ENCODE measurements around the gene ERBB4.
"Not testable (repeated sequence)": the region's sequence is repeated elsewhere in the genome, so short reads cannot be mapped to it uniquely, and the experiment has no call there.

The ERBB4 gene

DNA sequence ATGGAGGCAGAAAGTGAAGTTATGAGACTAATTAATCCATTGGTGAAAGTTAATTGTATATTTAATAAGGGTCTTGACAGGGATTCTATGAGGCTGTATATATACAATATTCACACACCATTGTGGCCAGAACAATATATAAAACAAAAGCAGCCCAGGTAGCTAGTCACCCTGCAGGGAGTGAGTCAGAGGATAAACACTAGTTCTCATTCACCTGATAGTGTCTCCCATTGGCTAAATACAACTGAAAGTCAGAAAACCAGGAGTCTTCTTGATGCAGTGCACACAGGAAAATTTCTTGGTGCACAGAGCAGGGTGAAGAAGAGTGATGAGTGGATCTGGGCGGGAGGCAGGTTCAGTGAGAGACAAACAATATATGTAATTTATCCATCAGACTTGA lies 465.2 kb downstream of the ERBB4 start:
- DNase-seq (ENCODE audit: low spot score) = no peak

DNA sequence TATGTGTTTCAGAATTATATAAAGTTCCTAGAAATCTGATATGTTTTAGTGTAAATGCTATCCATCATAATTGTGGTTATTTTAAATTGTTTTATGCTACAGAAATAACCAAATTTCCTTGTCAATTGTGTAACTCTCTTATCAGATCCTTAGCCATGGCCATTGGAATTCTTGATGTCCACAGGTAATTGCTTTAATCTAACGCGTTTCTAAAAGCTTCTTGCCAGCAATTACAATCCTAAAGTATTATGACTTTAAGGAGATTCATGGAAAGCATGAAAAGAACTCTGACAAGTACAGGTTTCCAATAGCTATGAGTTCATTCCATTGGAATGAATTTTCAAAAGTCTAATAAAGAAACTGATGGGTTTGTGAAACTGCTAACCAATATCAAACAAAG lies 472.1 kb downstream of the ERBB4 start:
- DNase-seq (ENCODE audit: low spot score) = no peak

DNA sequence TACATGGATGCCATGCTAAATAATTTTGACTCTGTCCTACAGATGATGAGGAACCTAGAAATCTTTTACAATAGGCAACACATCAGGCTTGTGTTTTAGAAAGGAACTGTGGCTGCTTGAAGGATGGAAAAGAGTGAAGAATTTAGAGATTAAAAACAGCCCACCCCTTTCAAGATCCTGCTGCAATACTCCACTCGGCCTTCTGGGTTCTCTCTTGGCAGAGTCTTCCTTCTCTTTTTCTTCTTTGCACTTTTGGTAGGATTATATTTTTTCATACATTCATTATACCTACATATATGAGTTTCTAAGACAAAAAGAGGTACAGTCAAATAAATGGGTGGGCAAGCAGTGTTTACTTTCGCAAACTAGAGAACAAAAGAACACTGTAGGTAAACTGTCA lies 474.3 kb downstream of the ERBB4 start:
- DNase-seq (ENCODE audit: low spot score) = no peak

DNA sequence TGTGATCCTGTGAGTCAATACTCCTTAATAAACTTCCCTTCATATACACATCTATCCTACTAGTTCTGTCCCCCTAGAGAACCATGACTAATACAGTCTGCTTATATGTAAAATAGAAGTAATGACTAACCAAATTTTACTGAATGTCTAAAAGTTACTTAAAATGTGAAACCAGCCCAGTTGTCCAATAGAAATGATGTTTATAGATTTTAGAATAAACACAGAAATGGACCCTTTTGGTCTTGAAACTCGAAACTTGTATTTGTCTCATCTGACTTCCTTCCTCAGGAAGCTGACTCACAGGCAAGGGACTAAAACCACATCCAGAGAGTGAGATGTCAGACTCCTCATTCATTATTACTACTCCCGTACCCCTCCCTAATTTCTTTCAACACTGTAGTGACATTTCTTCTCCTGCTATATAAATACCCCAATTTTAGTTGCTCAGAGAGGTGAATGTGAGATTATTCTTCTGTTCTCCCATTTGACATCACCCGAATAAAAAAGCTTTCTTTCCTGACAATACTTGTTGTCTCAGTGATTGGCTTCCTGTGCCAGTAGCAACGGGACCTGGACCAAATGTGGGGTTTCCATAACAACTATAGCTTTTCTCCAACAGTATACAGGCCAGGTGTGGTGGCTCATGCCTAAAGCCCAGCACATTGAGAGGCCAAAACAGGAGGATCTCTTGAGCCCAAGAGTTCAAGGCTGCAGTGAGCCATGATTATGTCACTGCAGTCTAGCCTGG lies 486.0 kb downstream of the ERBB4 start:
- peak; percentile 38 for DNase-seq (ENCODE audit: low spot score)

DNA sequence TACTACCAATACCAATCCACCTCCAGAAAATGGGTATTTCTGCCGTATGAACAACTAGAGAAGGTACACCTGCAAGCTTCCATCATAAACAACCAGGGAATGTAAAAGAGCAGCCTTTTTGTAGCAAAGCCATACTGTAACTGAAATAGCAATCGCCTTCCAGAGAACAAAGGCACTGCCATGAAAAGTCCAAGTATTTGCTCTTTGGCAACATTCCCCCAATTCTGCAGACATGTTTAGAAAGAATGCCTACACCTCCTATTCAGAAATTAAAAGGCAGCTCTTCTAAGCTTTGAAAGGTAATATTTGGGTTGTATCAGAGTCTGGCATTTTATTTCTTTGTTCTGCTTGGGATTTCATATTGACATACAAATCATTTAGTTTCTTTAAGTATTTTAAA lies 487.7 kb downstream of the ERBB4 start:
- DNase-seq (ENCODE audit: low spot score) = no peak

DNA sequence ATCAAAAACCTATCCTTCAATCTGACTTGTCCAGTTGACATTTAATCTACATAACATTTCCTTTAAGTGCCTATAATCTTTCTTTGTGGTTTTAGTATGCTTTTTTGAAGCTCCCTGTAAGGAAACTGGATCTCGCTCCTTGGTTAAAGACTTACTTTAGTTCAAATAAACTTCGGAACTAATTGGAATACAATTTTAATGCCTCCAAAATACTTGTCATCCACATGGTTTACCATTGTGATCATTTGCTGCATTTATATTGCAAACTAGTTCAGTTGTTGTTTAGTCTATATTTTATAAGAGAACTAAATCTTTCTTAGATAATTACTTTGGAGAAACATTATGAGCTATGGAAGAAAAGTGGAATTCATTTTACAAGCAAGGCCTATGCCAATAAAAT lies 496.0 kb downstream of the ERBB4 start:
- no peak for DNase-seq (ENCODE audit: low spot score)

DNA sequence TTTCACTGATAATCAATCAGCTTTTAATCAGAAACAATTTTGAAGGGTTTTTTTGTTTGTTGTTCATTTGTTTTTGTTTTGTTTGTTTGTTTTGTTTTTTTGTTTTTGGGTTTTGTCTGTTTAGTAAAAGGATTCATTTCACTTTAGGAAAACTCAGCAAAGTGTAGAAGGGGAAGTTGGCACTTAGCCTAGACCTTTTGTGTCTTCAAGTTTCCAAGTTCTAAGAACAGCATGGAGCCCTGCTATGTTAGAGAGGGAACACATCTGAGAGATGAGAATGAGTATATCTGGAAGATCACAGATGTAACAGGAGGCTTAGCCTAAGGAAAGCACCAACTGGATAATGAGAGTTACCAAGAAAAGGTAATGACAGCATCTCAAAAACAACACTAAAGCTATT lies 501.5 kb downstream of the ERBB4 start:
- DNase-seq (ENCODE audit: low spot score) = no peak

DNA sequence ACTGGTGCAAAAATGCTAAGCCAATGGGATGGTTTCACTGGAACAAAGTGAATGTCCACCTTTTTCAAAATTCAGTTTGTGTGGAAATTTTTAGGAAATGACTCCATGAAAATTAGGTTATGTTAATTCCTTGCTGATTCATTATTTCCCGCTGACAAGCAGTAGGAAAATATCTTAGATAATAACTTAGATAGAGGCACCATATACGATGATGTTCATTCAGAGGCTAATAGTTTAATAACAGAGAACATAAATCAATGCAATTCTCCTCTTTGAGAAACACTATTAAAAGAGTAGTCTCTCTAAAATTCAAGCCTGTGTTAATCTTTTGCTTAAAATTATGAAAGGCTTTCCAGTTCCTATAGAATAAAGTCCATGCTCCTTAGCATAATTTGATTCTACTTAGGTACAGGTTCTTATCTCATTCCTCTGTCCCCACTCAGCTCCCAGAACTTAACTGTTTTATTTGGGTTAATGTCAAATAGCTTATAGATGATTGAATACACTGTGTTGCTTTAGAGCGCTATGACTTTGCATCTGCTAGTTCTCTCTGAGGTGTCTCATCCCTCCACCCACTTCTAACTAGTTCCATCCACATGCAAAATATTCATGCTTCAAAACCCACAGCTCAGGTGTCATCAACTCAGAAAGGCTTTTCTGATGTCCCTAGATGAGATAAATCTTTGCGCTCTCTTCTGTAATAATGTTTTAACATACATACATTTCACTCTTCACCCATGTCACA lies 503.6 kb downstream of the ERBB4 start:
- no peak for DNase-seq (ENCODE audit: low spot score)

DNA sequence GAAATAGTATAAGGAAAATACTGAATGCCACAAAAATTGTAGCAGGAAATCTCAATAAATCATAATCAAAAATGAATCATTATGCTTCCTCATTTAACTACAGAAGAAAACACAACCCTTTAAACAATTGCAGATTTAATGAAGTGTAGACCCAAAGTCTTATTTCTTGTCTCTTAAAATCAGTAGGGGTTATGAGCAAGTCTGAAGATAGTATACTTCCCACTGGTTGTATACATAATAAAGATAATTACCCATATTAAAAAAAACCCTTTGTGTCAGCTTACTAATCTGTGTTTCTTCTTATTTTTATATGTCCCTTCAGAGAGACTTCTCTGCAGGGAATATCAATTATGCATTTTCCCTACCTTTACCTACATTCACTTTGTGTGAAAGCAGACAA lies 504.7 kb downstream of the ERBB4 start:
- no peak for DNase-seq (ENCODE audit: low spot score)

DNA sequence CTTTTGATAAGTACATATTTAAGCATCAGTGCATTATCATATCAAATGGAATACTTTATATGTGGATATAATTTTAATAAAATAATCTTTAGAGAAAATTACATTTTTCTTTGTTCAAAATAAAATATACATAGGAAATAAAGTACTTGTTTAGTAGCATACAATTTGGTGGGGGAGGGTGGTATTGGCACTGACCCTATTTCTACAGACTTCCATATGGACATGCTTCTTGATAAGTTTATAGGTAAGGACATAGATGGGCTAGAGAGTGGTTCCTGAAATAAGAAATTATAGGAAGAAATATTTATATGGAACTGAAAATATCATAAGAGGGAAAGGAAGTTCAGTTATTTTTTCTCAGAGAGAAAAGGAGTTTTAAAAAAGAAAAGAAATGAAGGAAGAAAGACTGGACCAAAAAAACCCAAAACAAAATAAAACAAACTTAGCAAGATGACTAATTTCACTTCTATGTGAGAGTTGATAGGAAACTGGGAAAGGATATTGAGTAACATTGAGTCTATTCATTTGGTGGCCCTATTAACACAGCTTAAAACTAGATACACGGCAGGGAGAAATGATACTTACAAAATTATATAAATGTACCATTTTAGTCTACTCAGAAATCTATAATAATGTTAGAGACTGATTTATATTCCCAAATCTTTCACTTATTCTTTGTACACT lies 505.9 kb downstream of the ERBB4 start:
- DNase-seq (ENCODE audit: low spot score) = no peak

DNA sequence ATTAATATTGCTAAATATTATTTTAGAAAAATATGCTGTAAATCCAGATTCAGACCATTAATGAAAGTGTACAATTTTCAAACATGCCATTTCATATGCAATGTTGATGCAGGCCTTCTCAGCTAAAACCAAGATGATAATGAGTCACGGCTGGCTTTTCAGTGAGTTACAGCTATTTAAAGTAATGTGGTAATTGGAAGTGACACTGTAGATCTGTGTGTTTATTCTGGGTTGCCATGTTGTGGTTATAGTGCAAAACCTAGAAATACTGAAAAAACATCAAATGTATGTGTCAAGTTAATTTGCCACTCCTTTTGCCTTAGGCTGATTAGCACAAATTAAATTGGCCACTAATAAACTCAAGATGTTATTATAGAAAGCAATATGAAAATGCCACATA lies 506.6 kb downstream of the ERBB4 start:
- DNase-seq (ENCODE audit: low spot score) = no peak

DNA sequence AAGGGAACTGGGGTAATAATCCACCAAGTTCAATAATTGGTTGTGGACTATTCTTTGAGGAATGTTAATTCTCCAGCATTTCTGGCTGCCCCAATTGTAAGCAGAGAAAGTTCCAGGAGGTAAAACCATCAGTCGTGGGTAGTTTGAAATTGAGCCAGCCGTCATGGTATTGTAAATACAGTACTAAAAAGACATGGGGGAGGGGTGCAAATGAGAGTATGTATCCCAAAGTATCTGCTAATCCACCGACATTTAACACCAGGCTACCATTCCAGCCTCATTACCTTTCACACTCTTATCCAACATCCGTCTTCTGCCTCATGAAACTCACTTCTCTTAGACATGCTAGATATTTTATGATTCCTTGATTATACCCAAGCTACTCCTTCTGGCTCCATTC lies 507.9 kb downstream of the ERBB4 start:
- DNase-seq (ENCODE audit: low spot score) = no peak

DNA sequence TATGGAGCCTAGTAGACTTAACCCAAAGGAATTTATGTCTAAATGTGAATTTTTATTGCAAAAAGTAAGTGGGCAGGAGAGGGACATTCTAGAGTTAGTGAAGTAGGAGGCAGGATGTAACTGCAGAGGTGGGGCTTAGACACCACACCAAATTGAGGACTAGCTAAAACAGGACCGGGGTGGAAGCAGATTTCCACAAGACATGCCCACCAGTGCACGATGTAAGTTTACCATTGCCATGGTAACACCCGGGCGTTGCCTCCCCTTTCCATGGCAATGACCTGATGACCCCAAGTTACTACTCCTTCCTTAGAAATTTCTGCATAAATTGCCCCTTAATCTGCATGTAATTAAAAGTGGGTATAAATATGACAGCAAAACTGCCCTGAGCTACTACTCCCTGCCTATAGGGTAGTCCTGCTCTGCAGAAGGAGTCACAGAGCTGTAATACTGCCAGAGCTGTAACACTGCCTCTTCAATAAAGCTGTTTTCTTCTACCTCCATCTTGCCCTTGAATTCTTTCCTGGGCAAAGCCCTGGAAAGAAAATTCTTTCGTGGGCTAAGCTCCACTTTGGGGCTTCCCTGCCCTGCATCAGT lies 509.7 kb downstream of the ERBB4 start:
- no peak for DNase-seq (ENCODE audit: low spot score)

DNA sequence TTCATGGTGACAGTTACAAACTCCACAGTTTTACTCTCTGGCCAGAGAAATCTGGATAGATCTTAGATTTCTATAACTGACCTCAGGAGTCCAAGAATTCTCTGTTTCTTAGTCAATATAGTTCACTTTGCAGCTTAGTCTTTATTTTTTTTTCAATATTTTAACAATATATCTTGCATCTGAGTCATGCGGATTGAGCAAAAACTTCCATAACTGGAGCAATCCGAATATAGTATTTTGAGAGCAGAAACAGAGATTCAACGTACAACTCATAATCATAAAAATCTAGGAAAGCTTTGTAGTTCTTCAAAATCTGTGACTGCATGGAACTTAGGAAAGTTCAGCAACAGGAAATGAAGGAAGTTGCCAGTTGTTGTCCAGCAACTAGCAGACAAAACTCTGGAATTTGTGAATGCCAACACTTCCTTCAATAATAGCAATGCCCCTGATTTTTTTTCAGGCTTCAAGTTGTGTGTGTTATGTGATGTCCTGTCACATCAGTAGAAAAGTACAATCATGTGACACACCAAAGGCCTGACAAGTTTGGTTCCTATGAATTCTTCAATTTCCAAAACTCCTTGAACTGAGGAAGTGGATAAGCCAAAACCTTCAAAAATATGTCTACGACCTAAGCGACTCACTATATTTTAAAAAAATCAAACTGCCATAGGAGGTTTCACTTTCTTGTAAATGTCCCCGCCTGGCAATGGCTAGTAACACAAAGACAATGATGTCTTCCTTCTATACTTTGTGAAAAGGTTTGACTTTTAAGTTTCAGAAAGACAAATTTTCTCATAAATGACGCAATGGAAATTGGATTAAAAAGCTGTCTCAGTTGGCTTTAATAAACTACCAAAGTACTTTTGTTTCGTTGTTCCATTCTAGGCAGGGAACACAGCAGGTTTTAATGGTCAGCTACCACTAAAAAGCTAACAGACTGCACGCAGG lies 510.6 kb downstream of the ERBB4 start:
- DNase-seq (ENCODE audit: low spot score) = no peak

DNA sequence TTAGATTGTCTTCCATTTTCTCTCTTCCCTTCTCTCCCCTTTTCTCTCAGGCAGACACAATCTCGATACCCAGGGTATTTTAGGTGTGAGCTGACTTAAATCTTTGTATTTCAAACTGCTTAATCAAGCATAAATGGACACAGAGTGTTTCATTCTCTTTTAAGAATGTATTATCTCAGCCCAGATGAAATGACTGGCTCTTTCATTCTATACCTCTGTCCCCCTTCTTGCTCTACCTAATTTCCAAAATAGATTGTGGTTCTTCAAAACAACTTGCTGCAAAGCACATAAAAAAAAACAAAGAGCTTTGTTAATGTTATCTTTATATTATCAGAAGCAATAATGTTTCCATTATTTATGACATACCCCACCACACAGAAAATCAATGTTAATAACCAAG lies 514.6 kb downstream of the ERBB4 start:
- no peak for DNase-seq (ENCODE audit: low spot score)

DNA sequence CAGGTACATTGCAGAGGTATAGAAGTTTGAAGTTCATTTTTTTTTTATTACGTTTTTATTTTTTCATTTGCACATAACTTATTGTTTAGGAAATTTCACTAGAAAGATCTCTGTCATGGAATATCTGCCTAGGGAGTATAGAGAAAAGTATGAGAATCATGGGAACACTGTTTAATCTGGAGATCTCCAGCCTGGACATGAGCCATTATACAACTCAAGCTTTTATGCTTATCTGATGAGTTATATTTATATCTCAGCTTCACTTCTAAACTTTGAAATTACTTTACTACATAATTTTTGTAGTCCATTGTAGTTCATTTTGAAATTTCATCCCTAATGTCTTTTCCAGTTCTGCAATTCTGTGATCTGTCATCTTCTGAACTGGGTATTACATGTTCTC lies 515.6 kb downstream of the ERBB4 start:
- DNase-seq (ENCODE audit: low spot score) = no peak

DNA sequence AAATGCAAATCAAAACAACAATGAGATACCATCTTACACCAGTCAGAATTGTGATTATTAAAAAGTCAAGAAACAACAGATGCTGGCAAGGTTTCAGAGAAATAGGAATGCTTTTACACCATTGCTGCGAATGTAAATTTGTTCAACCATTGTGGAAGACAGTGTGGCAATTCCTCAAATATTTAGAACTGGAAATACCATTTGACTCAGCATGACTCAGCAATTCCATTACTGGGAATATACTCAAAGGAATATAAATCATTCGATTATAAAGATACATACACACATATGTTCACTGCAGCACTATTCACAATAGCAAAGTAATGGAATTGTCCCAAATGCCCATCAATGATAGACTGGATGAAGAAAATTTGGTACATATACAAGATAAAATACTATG lies 516.7 kb downstream of the ERBB4 start:
- no peak for DNase-seq (ENCODE audit: low spot score)

DNA sequence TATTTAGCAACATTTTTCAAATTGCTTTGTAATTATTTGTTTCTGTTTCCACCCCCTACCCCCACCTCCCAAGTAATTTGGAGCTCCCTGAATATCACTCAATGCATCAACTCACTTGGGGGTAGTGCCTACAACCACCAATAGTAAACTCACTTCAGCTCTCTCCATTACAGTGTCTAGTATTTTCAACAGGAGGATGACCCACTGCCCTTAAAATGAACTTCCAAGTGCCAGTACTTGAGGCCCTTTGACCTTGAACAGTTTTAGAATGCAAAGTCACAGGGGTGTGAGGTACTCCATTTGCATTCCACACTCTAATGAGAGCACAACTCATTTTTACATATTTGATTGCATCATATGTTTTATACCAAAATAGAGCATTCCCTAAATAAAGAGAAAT lies 523.0 kb downstream of the ERBB4 start:
- DNase-seq (ENCODE audit: low spot score) = no peak

DNA sequence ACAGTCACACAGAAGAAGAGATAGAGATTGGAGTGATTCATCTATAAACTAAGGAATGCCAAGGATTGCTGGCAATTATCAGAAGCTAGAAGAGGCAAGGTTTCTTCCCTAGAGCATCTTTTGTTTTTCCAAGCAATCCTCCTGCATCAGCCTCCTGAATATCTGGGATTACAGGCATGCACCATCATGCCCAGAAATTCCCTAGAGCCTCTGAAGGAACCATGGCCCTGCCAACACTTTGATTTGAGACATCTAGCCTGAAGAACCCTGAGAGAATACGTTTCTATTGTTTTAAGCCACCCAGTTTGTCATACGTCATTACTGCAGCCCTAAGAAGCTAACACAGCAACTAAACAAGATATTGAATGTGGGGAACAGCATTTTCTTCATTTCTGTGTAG lies 525.0 kb downstream of the ERBB4 start:
- DNase-seq (ENCODE audit: low spot score) = no peak

DNA sequence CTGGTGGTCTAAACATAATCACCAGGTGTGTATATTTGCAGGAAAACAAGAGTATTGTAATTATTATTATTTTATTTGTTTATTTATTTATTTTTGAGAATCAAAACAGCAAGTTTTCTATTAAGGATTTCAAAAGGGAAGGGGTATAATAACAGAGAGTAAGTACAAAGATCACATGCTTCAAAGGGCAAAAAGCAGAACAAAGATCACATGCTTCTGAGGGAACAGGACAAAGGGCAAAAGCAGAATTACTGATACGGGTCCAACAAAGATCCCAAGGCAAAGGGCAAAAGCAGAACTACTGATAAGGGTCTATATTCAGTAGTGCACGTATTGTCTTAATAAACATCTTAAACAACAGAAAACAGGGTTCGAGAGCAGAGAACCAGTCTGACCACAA lies 528.3 kb downstream of the ERBB4 start:
- not testable (repeated sequence) for DNase-seq (ENCODE audit: low spot score)

DNA sequence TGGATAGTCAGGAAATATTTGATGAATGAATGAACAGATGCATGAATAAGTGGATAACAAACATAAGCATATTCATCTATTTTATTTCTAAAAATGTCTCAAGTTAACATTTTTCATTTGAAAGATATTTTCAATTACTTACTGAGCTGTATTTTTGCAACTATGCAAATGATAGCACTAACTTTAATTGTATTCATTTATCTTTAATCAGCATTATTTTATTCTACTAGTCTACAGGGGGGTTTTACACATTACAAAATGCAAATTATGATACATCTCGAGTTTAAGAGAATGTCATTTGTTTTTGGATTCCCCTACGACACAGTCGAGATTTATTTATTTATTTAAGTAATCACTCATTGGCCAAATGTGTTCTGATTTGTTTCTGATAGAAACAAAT lies 530.6 kb downstream of the ERBB4 start:
- DNase-seq (ENCODE audit: low spot score) = no peak
